ENCODE measurements around the gene ABCB9.

Gene ABCB9

DNA sequence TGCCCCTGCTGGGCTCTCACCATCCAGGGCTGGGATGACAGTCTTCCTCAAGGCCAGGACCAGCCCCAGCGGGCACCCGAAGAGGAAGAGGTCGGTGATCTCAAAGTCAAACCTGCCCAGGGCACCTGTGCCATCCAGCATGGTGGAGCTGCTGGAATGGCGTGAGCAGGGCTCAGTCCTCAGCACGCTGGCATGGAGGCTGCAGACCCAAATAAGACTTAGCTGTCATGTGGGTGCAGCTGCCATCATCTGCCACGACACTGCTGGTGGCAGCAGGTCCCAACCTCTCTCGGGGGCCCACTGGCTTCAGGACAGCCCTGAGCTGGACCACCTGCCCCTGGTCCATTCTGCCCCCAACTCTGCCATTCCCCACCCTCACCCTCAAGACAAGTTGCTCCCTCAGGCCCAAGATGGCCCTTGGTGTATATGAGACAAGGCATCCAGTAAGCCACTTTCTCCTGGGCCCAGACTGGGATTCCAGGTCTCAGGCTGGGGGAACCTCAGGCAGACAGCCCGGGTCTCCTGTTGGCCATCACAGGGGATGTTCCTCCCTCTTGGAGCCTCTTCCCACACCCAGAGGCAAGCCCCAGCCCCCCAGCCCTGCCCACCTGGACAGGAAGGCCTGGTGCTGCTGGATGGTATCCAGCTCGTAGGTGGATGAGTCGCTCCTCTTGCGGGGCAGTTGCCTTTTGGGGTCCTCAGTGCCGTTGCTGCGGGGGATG, 28.7 kb upstream of the ABCB9 start:
- H3K4me3 ChIP-seq (ENCODE audit: control insufficient read depth, low read depth, low read length), result no peak overlapping the region
- TF ChIP-seq, protein P1, sequence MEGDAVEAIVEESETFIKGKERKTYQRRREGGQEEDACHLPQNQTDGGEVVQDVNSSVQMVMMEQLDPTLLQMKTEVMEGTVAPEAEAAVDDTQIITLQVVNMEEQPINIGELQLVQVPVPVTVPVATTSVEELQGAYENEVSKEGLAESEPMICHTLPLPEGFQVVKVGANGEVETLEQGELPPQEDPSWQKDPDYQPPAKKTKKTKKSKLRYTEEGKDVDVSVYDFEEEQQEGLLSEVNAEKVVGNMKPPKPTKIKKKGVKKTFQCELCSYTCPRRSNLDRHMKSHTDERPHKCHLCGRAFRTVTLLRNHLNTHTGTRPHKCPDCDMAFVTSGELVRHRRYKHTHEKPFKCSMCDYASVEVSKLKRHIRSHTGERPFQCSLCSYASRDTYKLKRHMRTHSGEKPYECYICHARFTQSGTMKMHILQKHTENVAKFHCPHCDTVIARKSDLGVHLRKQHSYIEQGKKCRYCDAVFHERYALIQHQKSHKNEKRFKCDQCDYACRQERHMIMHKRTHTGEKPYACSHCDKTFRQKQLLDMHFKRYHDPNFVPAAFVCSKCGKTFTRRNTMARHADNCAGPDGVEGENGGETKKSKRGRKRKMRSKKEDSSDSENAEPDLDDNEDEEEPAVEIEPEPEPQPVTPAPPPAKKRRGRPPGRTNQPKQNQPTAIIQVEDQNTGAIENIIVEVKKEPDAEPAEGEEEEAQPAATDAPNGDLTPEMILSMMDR (conservative IDR thresholded peaks at IDR 0.05; ENCODE audit: control insufficient read depth, insufficient read depth, low read depth, low read length), result no peak
- no peak for DNase-seq (ENCODE audit: low read depth)

DNA sequence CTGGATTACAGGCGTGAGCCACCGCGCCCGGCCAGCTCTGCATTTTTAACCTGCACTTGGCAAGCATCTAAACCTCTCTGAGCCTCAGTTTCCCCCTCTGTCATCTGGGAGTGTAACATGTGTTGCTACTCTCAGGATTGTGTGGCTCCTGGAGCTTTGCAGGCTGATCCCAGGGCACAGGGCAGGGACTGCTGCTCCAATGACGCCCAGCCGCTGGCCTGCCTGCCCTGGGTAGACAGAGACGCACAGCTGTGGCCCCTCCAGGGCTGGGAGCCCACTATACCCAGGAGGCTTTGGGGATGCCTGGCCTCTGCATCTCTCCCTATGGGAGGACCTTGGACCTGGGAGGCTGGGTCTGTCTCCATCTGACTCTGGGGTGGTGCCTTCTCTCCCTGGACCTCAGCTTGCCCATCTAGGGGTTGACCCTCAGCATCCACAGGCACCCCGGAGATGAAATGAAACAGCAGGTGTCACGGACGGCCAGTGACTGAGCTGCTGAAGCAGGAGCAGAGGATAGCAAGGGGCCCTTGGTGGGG, 27.9 kb upstream of the ABCB9 start:
- no peak overlapping the region for H3K4me3 ChIP-seq (ENCODE audit: control insufficient read depth, low read depth, low read length)
- no peak for DNase-seq (ENCODE audit: low read depth)
- TF ChIP-seq, protein P1 (conservative IDR thresholded peaks at IDR 0.05; ENCODE audit: control insufficient read depth, insufficient read depth, low read depth, low read length), result no peak

DNA sequence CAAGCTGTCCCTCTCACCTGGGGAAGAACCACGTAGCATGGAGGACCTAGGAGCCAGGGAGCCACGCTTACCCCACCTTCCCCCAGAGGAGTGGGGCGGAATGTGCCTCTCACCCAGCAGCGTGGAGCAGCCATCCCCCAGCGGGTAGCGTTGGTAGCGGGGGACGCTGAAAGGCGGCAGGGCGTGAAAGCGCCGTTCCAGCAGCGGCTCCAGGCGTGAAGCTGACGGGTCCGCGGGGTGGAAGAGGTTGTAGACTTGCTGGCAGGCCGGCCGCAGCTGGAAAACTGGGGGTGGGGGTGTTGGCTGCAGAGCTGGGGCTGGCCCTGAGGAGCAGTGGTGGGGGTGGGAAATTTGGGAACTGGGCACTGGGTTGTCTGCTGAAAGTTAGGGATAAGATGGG, 26.1 kb upstream of the ABCB9 start:
- no peak overlapping the region for H3K4me3 ChIP-seq (ENCODE audit: control insufficient read depth, low read depth, low read length)
- DNase-seq (ENCODE audit: low read depth), result no peak
- TF ChIP-seq, protein P1 (conservative IDR thresholded peaks at IDR 0.05; ENCODE audit: control insufficient read depth, insufficient read depth, low read depth, low read length), result no peak

DNA sequence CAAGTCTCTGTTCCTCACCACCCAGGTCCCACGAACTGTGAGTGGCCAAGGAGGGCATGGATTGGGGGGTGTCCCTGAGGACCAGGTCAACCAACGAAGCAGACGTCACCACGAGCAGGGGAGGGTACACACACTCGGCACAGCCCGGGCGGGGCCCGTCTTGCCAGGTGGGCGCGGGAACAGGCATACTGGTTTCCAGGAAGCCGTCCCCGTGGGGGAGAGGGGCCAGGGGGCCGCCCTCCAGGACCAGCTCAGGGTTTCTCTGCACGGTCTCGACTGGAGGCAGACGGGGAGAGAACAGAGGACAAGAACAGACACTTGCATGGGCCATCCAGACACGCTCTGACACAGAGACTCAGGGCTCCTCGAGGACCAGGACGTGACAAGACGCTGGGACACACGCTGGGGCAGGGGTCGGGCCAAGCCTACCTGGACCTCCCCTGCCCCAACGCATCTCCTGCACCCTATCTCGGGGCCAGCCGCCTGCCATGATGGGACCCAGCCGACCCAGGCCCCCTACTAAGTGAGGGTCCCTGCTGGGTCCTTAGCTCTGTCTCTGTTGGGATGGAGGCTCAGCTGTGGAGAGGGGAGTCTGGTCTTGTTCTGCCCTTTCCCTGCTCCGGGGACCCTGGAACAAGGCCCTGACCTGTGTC, 25.5 kb upstream of the ABCB9 start:
- no peak overlapping the region for H3K4me3 ChIP-seq (ENCODE audit: control insufficient read depth, low read depth, low read length)
- no peak for DNase-seq (ENCODE audit: low read depth)
- TF ChIP-seq, protein P1 (conservative IDR thresholded peaks at IDR 0.05; ENCODE audit: control insufficient read depth, insufficient read depth, low read depth, low read length), result no peak

DNA sequence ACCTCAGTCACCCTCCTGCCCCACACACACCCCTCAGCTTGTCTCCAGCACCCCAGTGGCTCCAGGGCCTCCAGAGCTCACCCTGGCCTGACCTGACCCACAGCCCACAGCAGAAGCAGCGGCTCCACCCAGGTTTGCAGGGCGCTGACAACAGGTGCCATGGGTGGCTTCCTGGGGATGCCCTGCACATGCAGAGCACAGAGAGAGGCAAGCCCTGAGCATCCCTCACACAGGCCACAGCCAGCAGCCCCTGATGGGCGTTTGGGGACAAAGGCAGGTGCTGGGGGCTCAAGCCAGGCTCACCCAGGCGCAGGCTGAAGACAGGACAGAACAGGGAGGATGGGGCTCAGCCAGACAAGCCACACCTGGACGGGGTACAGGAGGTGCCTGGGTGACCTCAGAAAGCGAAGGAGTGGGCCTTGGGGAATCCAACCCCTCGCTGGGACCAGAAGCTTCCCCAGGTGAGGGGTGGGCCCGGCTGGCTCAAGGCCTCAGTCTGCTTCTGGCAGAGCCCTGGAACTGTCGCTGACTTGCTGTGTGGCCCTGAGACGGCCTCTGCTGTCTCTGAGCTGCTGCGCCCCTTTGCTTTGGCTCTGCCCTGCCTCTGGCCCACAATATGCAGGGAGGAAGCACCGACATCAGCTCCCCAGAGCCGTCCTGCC, 24.8 kb upstream of the ABCB9 start:
- no peak for DNase-seq (ENCODE audit: low read depth)
- no peak overlapping the region for H3K4me3 ChIP-seq (ENCODE audit: control insufficient read depth, low read depth, low read length)
- TF ChIP-seq, protein P1 (conservative IDR thresholded peaks at IDR 0.05; ENCODE audit: control insufficient read depth, insufficient read depth, low read depth, low read length), result no peak

DNA sequence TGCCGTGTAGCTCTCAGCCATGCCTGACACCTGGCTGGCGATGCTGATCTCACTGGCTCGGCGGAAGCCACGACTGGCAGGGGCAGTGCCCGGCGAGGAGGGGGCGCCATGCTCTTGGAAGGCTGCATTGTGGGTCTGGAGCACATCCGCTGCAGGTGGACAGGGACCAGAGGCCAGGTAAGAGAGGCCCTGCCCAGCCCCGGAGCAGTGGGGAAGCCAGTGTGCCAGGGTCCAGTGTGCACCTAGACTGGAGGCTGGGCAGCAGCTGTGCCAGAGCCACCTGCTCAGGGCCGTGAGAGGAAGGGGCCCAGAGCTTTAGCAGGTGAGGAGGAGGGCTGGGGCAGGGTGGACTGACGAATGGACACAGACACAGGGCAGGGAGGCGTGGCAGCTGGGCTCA, 24.3 kb upstream of the ABCB9 start:
- TF ChIP-seq, protein P1 (conservative IDR thresholded peaks at IDR 0.05; ENCODE audit: control insufficient read depth, insufficient read depth, low read depth, low read length), result no peak
- no peak overlapping the region for H3K4me3 ChIP-seq (ENCODE audit: control insufficient read depth, low read depth, low read length)
- DNase-seq (ENCODE audit: low read depth), result no peak

Data from fibroblast of mammary gland (primary cell).